Activated T-cell treated with anti-CD3 and anti-CD28 coated beads, Interleukin-2, amount 50 U/mL, for 72 hours (primary cell): ENCODE results near the gene ZFR. TPM values are rescaled to one million over a fixed set of nuclear protein-coding genes. Genes with fewer than 3 reads are reported as not detected.
A peak's percentile ranks its signal among the peaks of the same experiment; 100 is the strongest.
"Not testable (repeated sequence)": the region's sequence is repeated elsewhere in the genome, so short reads cannot be mapped to it uniquely, and the experiment has no call there.

Source experiments
- ATAC-seq, 2 donors: fragments of 150-1000 bp; cut with Tn5 transposase; replicated peaks in 1 of 2; 2 replicates each; pipeline ENCODE4 v1.10.0; 2021; ENCODE audit warnings: moderate library complexity in 2 of 2, mild to moderate bottlenecking in 1 of 2
- DNase-seq, 2 donors: peaks; one replicate each; pipeline ENCODE4 v3.0.0; 2021 to 2022; ENCODE audit warnings: mixed read lengths in 1 of 2
- H3K27ac Mint-ChIP-seq: one replicate; pipeline ENCODE4 v1.8.0; 2022; ENCODE audit warnings: mild to moderate bottlenecking, moderate library complexity, mixed read lengths
- H3K27me3 Mint-ChIP-seq: one replicate; pipeline ENCODE4 v1.8.0; 2022; ENCODE audit warnings: low read depth, mixed read lengths
- H3K36me3 Mint-ChIP-seq, 2 donors: one replicate each; pipeline ENCODE4 v1.8.0; 2022; ENCODE audit warnings: mixed read lengths in 2 of 2, mild to moderate bottlenecking in 1 of 2; ENCODE audit not compliant: insufficient read depth in 2 of 2
- H3K4me1 Mint-ChIP-seq: one replicate; pipeline ENCODE4 v1.8.0; 2022; ENCODE audit warnings: low read depth, mixed read lengths
- H3K4me3 Mint-ChIP-seq, 2 donors: one replicate each; pipeline ENCODE4 v1.8.0; 2022; ENCODE audit warnings: mild to moderate bottlenecking in 2 of 2, mixed read lengths in 2 of 2, moderate library complexity in 2 of 2
- H3K9me3 Mint-ChIP-seq, 2 donors: one replicate each; pipeline ENCODE4 v1.8.0; 2022; ENCODE audit warnings: mixed read lengths in 2 of 2
- total RNA-seq, 2 donors: library from RNA; stranded (reverse); gene quantifications; one replicate each; pipeline ENCODE4 v1.2.3, GENCODE V29; 2022

The ZFR gene
- total RNA-seq, 2 donors from 2014 or later = 82.7 to 85.8 TPM

GRCh38 chr5:32465076-32465475, 20.5 kb upstream of the ZFR start:
- Mint-ChIP-seq H3K4me1 (peaks cover 17% of the 10 kb centered on the region), H3K27ac (no peak overlapping the region), H3K27me3 (no peaks in the 10 kb centered on the region), H3K9me3 (no peaks in the 10 kb centered on the region), H3K4me3 (no peak overlapping the region), H3K36me3 (no peaks in the 10 kb centered on the region)
- DNase-seq (no peak), ATAC-seq (no peak)

- H3K4me1 Mint-ChIP-seq = peaks cover 17% of the 10 kb centered on the region
- DNase-seq = peak; percentile 54 to 57
- no peaks in the 10 kb centered on the region for H3K36me3 Mint-ChIP-seq
- peak; percentile 99 for ATAC-seq
- H3K27me3 Mint-ChIP-seq = no peaks in the 10 kb centered on the region
- peak overlapping the region; percentile 61 for H3K27ac Mint-ChIP-seq
- peak overlapping the region in 1 of 2 donors; percentile 47 for H3K4me3 Mint-ChIP-seq
- H3K9me3 Mint-ChIP-seq = no peaks in the 10 kb centered on the region
These were observed 18.1 kb upstream of the ZFR start for GRCh38 chr5:32462618-32463017.

GRCh38 chr5:32461441-32462120, 17.0 kb upstream of the ZFR start:
- Mint-ChIP-seq H3K4me1 (peaks cover 17% of the 10 kb centered on the region), H3K36me3 (no peaks in the 10 kb centered on the region), H3K27me3 (no peaks in the 10 kb centered on the region), H3K4me3 (no peak overlapping the region), H3K27ac (no peak overlapping the region), H3K9me3 (no peaks in the 10 kb centered on the region)
- DNase-seq = no peak
- no peak for ATAC-seq

DNA sequence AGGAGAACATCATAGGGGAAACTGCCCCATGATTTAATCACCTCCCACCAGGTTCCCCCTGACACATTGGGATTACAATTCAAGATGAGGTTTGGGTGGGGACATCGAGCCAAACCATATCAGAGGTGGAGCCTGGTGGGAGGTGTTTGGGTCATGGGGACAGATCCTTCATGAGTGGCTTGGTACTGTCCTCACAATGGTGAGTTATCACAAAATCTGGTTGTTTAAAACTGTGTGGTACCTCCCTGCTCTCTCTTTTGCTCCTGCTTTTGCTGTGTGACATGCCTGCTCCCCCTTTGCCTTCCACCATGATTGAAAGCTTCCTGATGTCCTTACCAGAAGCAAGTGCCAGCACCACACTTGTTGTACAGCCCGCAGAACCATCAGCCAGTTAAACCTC, 16.2 kb upstream of the ZFR start:
- no peaks in the 10 kb centered on the region for H3K36me3 Mint-ChIP-seq
- peaks cover 17% of the 10 kb centered on the region for H3K4me1 Mint-ChIP-seq
- no peak for DNase-seq
- no peak overlapping the region for H3K4me3 Mint-ChIP-seq
- no peak for ATAC-seq
- no peaks in the 10 kb centered on the region for H3K9me3 Mint-ChIP-seq
- H3K27me3 Mint-ChIP-seq = no peaks in the 10 kb centered on the region
- no peak overlapping the region for H3K27ac Mint-ChIP-seq

GRCh38 chr5:32458880-32459495, 14.4 kb upstream of the ZFR start:
- Mint-ChIP-seq H3K36me3 (no peaks in the 10 kb centered on the region), H3K27me3 (no peaks in the 10 kb centered on the region), H3K27ac (no peak overlapping the region), H3K9me3 (no peaks in the 10 kb centered on the region), H3K4me1 (peaks cover 17% of the 10 kb centered on the region), H3K4me3 (no peak overlapping the region)
- no peak for DNase-seq
- no peak for ATAC-seq

DNA sequence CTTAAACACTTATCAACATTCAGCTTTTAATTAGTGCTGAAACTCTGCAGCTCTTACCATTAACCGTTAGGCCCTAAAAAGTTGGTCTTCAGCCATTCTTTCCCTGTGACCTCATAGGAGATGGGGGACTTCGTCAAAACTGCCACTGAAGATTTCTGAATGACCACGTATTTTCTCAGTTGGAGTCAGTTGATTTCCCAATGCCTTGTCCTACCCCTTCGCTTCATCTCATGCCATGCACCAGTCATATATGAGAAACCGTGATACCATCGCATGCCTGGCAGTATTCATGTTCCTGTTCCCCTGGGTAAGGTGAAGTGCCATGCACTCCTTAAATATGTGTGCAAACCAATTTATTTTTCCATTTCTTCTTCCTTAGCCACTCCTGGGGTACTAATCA, 10.8 kb upstream of the ZFR start:
- no peak overlapping the region for H3K4me3 Mint-ChIP-seq
- H3K4me1 Mint-ChIP-seq = no peaks in the 10 kb centered on the region
- no peaks in the 10 kb centered on the region for H3K9me3 Mint-ChIP-seq
- no peaks in the 10 kb centered on the region for H3K36me3 Mint-ChIP-seq
- no peak for ATAC-seq
- no peaks in the 10 kb centered on the region for H3K27me3 Mint-ChIP-seq
- H3K27ac Mint-ChIP-seq = no peak overlapping the region
- DNase-seq = no peak

DNA sequence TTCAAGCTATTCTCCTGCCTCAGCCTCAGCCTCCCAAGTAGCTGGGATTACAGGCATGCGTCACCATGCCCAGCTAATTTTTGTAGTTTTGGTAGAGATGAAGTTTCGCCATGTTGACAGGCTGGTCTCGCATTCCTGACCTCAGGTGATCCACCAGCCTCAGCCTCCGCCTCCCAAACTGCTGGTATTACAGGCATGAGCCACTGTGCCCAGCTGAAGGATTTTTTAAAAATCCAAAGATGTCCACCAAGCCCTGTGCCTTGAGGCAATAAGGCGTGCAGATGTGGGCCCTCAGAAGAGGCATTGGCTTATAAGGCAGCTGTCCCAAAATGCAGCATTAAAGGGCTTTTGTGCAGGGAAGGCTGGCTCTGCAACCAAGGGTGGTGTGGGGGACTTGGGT, 10.3 kb upstream of the ZFR start:
- H3K27me3 Mint-ChIP-seq = no peaks in the 10 kb centered on the region
- no peaks in the 10 kb centered on the region for H3K9me3 Mint-ChIP-seq
- H3K4me1 Mint-ChIP-seq = no peaks in the 10 kb centered on the region
- H3K27ac Mint-ChIP-seq = no peak overlapping the region
- H3K36me3 Mint-ChIP-seq = no peaks in the 10 kb centered on the region
- no peak overlapping the region for H3K4me3 Mint-ChIP-seq
- no peak for ATAC-seq
- DNase-seq = no peak

GRCh38 chr5:32453916-32454315, 9.4 kb upstream of the ZFR start:
- Mint-ChIP-seq H3K36me3 (no peaks in the 10 kb centered on the region), H3K4me3 (no peak overlapping the region), H3K9me3 (no peaks in the 10 kb centered on the region), H3K27ac (no peak overlapping the region), H3K27me3 (no peaks in the 10 kb centered on the region), H3K4me1 (no peaks in the 10 kb centered on the region)
- ATAC-seq (no peak), DNase-seq (no peak)

DNA sequence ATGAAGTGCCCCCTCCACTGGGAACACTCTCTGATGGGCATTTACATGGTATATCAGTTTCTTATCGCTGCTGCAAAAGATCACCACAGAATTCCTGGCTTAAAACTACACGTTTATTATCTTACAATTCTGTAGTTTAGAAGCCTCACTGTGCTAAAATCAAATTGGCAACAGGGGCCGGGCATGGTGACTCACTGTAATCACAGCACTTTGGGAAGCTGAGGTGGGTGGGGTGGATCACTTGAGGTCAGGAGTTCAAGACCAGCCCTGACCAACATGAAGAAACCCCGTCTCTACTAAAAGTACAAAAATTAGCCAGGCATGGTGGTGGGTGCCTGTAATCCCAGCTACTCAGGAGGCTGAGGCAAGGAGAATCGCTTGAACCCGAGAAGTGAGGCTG, 7.8 kb upstream of the ZFR start:
- not testable (repeated sequence) for H3K36me3 Mint-ChIP-seq, H3K4me1 Mint-ChIP-seq, ATAC-seq, H3K4me3 Mint-ChIP-seq, H3K27me3 Mint-ChIP-seq, H3K27ac Mint-ChIP-seq, DNase-seq, H3K9me3 Mint-ChIP-seq

DNA sequence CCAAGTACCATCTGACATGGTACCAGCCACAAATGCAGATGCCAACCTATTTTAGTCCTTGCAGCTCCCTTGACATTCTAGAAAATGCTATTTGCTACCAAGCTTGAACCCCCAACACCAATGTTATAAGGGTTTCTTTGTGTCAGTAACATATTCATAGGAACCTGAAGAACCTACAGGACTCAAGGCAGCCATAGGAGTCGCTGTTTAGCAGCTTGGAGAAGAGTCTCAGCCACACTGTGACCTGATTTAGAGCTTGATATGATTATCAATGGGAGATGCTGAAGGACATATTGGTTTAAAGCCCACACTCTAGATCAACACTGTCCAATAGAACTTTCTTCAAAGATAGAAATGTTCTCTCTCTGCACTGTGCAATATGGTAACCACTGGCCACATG, 6.4 kb upstream of the ZFR start:
- no peak for ATAC-seq
- H3K27ac Mint-ChIP-seq = no peak overlapping the region
- peaks cover 0 to 1% of the 10 kb centered on the region in 2 donors for H3K9me3 Mint-ChIP-seq

DNA sequence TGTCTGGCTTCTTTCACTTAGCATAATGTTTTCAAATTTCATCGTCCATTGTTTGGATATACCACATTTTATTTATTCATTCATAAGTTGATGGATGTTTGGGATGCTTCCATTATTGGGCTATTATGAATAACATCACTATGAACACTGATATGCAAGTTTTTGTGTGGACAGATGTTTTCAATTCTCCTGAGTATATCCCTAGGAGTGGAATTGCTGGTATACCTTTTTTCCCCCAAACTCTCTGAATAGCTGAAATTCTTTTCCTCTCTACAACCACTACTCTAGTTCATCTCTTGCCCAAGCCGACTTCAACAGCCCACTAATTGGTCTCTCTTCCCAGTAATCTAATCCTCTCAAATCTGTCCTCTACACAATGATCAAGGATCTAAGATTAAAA, 4.7 kb upstream of the ZFR start:
- Mint-ChIP-seq H3K27me3 (peaks cover 6% of the 10 kb centered on the region), H3K36me3 (peaks cover 3 to 6% of the 10 kb centered on the region in 2 donors), H3K27ac (no peak overlapping the region), H3K4me3 (no peak overlapping the region), H3K4me1 (peaks cover 10% of the 10 kb centered on the region), H3K9me3 (peaks cover 0 to 1% of the 10 kb centered on the region in 2 donors)
- no peak for DNase-seq
- no peak for ATAC-seq

More for the DNA sequence above, 6.4 kb upstream of the ZFR start:
- no peaks in the 10 kb centered on the region for H3K36me3 Mint-ChIP-seq
- no peaks in the 10 kb centered on the region for H3K27me3 Mint-ChIP-seq
- DNase-seq = no peak
- no peak overlapping the region for H3K4me3 Mint-ChIP-seq
- peaks cover 6% of the 10 kb centered on the region for H3K4me1 Mint-ChIP-seq

DNA sequence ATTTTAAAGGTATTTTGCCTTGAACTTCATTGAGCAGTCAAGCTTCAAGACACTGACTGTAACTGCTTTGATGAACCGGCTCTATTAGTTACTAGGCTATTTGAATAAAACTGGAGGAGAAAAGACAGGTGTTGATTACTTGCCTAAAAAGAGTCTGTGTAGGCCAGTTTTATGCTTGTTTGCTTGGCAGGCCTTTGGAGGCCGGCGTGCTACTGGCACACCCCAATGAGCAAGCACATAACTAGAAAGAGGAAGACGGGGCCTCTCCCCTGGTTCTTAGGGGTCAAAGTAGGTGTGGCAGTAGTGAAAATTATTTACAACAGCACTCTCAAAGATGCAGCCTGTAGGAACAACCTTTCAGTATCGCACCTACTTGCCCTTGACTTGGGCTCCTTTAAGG, 2.1 kb upstream of the ZFR start:
- Mint-ChIP-seq H3K9me3 (peaks cover 0 to 1% of the 10 kb centered on the region in 2 donors), H3K36me3 (peaks cover 9 to 17% of the 10 kb centered on the region in 2 donors), H3K27me3 (peaks cover 6% of the 10 kb centered on the region), H3K4me1 (peaks cover 27% of the 10 kb centered on the region), H3K4me3 (peak overlapping the region in 1 of 2 donors; percentile 26), H3K27ac (peak overlapping the region; percentile 51)
- ATAC-seq (no peak), DNase-seq (no peak)

DNA sequence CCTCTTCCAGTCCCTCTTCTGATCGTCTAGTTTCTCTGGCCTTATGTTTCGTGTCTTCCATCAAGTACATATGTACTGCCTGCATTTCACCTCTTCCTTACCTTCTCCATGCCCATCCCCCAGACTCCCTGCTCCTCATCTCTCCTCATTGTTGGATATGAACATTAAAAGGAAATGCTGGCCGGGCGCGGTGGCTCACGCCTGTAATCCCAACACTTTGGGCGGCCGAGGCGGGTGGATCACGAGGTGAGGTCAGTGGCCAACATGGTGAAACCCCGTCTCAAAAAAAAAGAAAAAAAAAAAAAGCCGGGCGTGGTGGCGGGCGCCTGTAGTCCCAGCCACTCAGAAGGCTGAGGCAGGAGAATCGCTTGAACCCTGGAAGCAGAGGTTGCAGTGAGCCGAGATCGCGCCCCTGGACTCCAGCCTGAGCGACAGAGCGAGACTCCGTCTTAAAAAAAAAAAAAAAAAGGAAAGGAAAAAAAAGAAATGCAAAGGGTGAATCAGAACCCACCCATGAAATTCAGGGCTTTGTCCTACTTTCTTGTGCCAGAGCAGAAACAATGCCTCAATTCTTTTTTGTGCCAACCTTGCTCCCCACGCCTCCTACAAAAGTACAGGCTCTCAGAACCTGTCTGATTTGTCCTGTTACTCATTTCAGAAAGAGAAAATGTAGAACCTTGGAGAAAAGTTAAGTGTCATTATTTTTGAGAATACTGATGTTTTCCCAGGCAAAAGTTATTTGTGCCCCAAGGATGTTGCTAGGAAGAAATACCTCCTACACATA, 1.5 kb upstream of the ZFR start:
- Mint-ChIP-seq H3K27me3 (peaks cover 6% of the 10 kb centered on the region), H3K4me3 (peak overlapping the region; percentile 18 to 50)

More for the DNA sequence above, 1.5 kb upstream of the ZFR start:
- no peak for ATAC-seq
- Mint-ChIP-seq H3K9me3 (peaks cover 0 to 1% of the 10 kb centered on the region in 2 donors), H3K4me1 (peaks cover 34% of the 10 kb centered on the region), H3K36me3 (peaks cover 9 to 21% of the 10 kb centered on the region in 2 donors), H3K27ac (peak overlapping the region; percentile 51)
- no peak for DNase-seq
